Cerebellar cortex (tissue), 1 donor: Measurements from ENCODE around the gene RAD18.

ENCODE experiments used
- DNase-seq: peaks from one replicate; pipeline ENCODE4 v3.0.0-alpha.2; 2015; ENCODE audit warnings: low spot score

The RAD18 gene

GRCh38 chr3:8985876-8986275 is 22.6 kb upstream of the RAD18 start:
- DNase-seq: no peak

GRCh38 chr3:8985411-8985831 is 22.1 kb upstream of the RAD18 start:
- DNase-seq: no peak

- no peak for DNase-seq
Measured at GRCh38 chr3:8984526-8984925, 21.3 kb upstream of the RAD18 start.

- DNase-seq: no peak
Measured at GRCh38 chr3:8984081-8984480, 20.8 kb upstream of the RAD18 start.

GRCh38 chr3:8983591-8983990 is 20.3 kb upstream of the RAD18 start:
- no peak for DNase-seq

- no peak for DNase-seq
Measured at GRCh38 chr3:8983026-8983425, 19.8 kb upstream of the RAD18 start.

- DNase-seq: peak; percentile 42
Measured at GRCh38 chr3:8982509-8982908, 19.2 kb upstream of the RAD18 start.

GRCh38 chr3:8981700-8982099 is 18.4 kb upstream of the RAD18 start:
- DNase-seq: no peak

GRCh38 chr3:8981296-8981695 is 18.0 kb upstream of the RAD18 start:
- DNase-seq: no peak

GRCh38 chr3:8980756-8981257 is 17.5 kb upstream of the RAD18 start:
- no peak for DNase-seq

GRCh38 chr3:8979262-8979661 is 16.0 kb upstream of the RAD18 start:
- DNase-seq: no peak

GRCh38 chr3:8978551-8978950 is 15.3 kb upstream of the RAD18 start:
- DNase-seq: no peak

GRCh38 chr3:8976540-8977182 is 13.4 kb upstream of the RAD18 start:
- DNase-seq: no peak

- DNase-seq: no peak
Measured at GRCh38 chr3:8975081-8976020, 12.1 kb upstream of the RAD18 start.

- DNase-seq: no peak
Measured at GRCh38 chr3:8974458-8974857, 11.2 kb upstream of the RAD18 start.

GRCh38 chr3:8972639-8973038 is 9.4 kb upstream of the RAD18 start:
- no peak for DNase-seq

- DNase-seq: peak; percentile 86
Measured at GRCh38 chr3:8970971-8971589, 7.8 kb upstream of the RAD18 start.

GRCh38 chr3:8969241-8969640 is 6.0 kb upstream of the RAD18 start:
- DNase-seq: no peak

GRCh38 chr3:8968375-8968882 is 5.2 kb upstream of the RAD18 start:
- DNase-seq: peak; percentile 52

GRCh38 chr3:8967553-8967952 is 4.3 kb upstream of the RAD18 start:
- DNase-seq: no peak

GRCh38 chr3:8966820-8967348 is 3.6 kb upstream of the RAD18 start:
- no peak for DNase-seq

GRCh38 chr3:8966150-8966819 is 3.0 kb upstream of the RAD18 start:
- no peak for DNase-seq
